Fibroblast of lung (primary cell): ENCODE measurements around the gene FRS2.

ENCODE experiments used
- CTCF ChIP-seq, 2 donors: IDR thresholded peaks in 1 of 2; conservative IDR thresholded peaks in 1 of 2; 1 replicate in 1 of 2; 2 replicates in 1 of 2; pipeline ENCODE4 v1.5.1; 2011 to 2012; ENCODE audit warnings: low read length in 2 of 2, control low read depth in 1 of 2, inconsistent platforms in 1 of 2, low read depth in 1 of 2, mild to moderate bottlenecking in 1 of 2
- EZH2 ChIP-seq: IDR thresholded peaks from 2 replicates; pipeline ENCODE4 v1.5.1; 2012; ENCODE audit warnings: low read length, control low read depth, mild to moderate bottlenecking; ENCODE audit errors: missing control alignments

GRCh38 chr12:69466867-69467266 is 3.3 kb upstream of the FRS2 start:
- TF ChIP-seq CTCF (conservative IDR thresholded peaks at IDR 0.05 in 1 of 2, IDR thresholded peaks at IDR 0.05 in 1 of 2; ENCODE audit: low read depth in 1 of 2, low read length in 2 of 2), result no peak
- no peak for TF ChIP-seq EZH2
